Tibial nerve (tissue), 4 donors: Measurements from ENCODE around the gene PRKCE.

Experiments
- CTCF ChIP-seq, 5 experiments: fragments of 200-600 bp in 3 of 5; fragments of 450-650 bp in 2 of 5; sonication (generic) in 3 of 5; IDR thresholded peaks; one replicate each; pipeline ENCODE4 v1.5.1; 2016 to 2019; ENCODE audit warnings: antibody characterized with exemption in 5 of 5, mild to moderate bottlenecking in 3 of 5, moderate library complexity in 2 of 5
- EP300 ChIP-seq, 2 donors: sonication (generic); formaldehyde crosslinking; IDR thresholded peaks; one replicate each; pipeline ENCODE4 v1.6.1; 2017; ENCODE audit warnings: antibody characterized with exemption in 2 of 2, mild to moderate bottlenecking in 1 of 2
- POLR2A ChIP-seq, 2 donors: fragments of 450-650 bp; IDR thresholded peaks; one replicate each; pipeline ENCODE4 v1.6.1; 2017; ENCODE audit warnings: antibody characterized with exemption in 2 of 2, mild to moderate bottlenecking in 2 of 2, moderate library complexity in 2 of 2

GRCh38 chr2:45907592-45907991, 256.1 kb downstream of the PRKCE start:
- no peak for TF ChIP-seq CTCF (IDR thresholded peaks at IDR 0.05)
- no peak for TF ChIP-seq POLR2A (IDR thresholded peaks at IDR 0.05)
- TF ChIP-seq EP300 (IDR thresholded peaks at IDR 0.05): no peak
